H9 (cell line): ENCODE measurements around the gene TFAP2E. TPM values are rescaled to one million over a fixed set of nuclear protein-coding genes. Genes with fewer than 3 reads are reported as not detected.

Experiments
- DNase-seq: peaks from one replicate; pipeline ENCODE4 v3.0.0-alpha.2; 2017
- H2AFZ ChIP-seq: one replicate; pipeline ENCODE4 v1.6.1; 2013; ENCODE audit warnings: mild to moderate bottlenecking, low read length, control low read depth, moderate library complexity
- H2AK5ac ChIP-seq: 2 replicates; pipeline ENCODE4 v1.6.1; 2013; ENCODE audit warnings: low read length, control low read depth, mixed read lengths; ENCODE audit not compliant: insufficient read length
- H2BK120ac ChIP-seq: one replicate; pipeline ENCODE4 v1.6.1; 2013; ENCODE audit warnings: low read depth, mild to moderate bottlenecking, low read length, control low read depth, inconsistent platforms; ENCODE audit not compliant: poor library complexity, severe bottlenecking
- H2BK12ac ChIP-seq: 2 replicates; pipeline ENCODE4 v1.6.1; 2013; ENCODE audit warnings: low read length, control low read depth, mixed read lengths, low read depth; ENCODE audit not compliant: insufficient read length
- H2BK15ac ChIP-seq: 2 replicates; pipeline ENCODE4 v1.6.1; 2013; ENCODE audit warnings: low read depth, low read length, control low read depth
- H2BK20ac ChIP-seq: one replicate; pipeline ENCODE4 v1.6.1; 2013; ENCODE audit warnings: low read depth, mild to moderate bottlenecking, low read length, control low read depth, inconsistent platforms; ENCODE audit not compliant: poor library complexity, severe bottlenecking
- H2BK5ac ChIP-seq: 2 replicates; pipeline ENCODE4 v1.6.1; 2013; ENCODE audit warnings: low read length, control low read depth, mixed read lengths; ENCODE audit not compliant: insufficient read length
- H3K14ac ChIP-seq: 2 replicates; pipeline ENCODE4 v1.6.1; 2013; ENCODE audit warnings: low read length, control low read depth; ENCODE audit not compliant: insufficient read depth
- H3K18ac ChIP-seq: 2 replicates; pipeline ENCODE4 v1.6.1; 2013; ENCODE audit warnings: low read depth, mild to moderate bottlenecking, mixed read lengths, low read length, control low read depth; ENCODE audit not compliant: insufficient read length
- H3K23ac ChIP-seq: 2 replicates; pipeline ENCODE4 v1.6.1; 2013; ENCODE audit warnings: low read length, control low read depth, mixed read lengths, low read depth; ENCODE audit not compliant: insufficient read length
- H3K23me2 ChIP-seq: 2 replicates; pipeline ENCODE4 v1.6.1; 2013; ENCODE audit warnings: low read depth, mild to moderate bottlenecking, mixed read lengths, low read length, control low read depth; ENCODE audit not compliant: insufficient read length, poor library complexity, severe bottlenecking
- H3K27ac ChIP-seq: 2 replicates; pipeline ENCODE4 v1.5.1; 2013; ENCODE audit warnings: low read length, control low read depth, mixed read lengths, low read depth; ENCODE audit not compliant: insufficient read length
- H3K27me3 ChIP-seq: 2 replicates; pipeline ENCODE4 v1.6.1; 2013; ENCODE audit warnings: low read length, control low read depth, inconsistent platforms; ENCODE audit not compliant: insufficient read depth
- H3K4ac ChIP-seq: 2 replicates; pipeline ENCODE4 v1.6.1; 2013; ENCODE audit warnings: low read depth, mild to moderate bottlenecking, control low read depth, inconsistent platforms, low read length, moderate library complexity
- H3K4me1 ChIP-seq: 2 replicates; pipeline ENCODE4 v1.6.1; 2013; ENCODE audit warnings: low read length, control low read depth, inconsistent platforms; ENCODE audit not compliant: insufficient read depth
- H3K4me2 ChIP-seq: 2 replicates; pipeline ENCODE4 v1.6.1; 2013; ENCODE audit warnings: low read length, control low read depth, mixed read lengths; ENCODE audit not compliant: insufficient read length, insufficient read depth
- H3K56ac ChIP-seq: 2 replicates; pipeline ENCODE4 v1.6.1; 2013; ENCODE audit warnings: low read depth, mild to moderate bottlenecking, mixed read lengths, low read length, control low read depth; ENCODE audit not compliant: insufficient read length
- H3K79me1 ChIP-seq: 2 replicates; pipeline ENCODE4 v1.6.1; 2013; ENCODE audit warnings: low read depth, mild to moderate bottlenecking, moderate library complexity, low read length, control low read depth, inconsistent platforms; ENCODE audit not compliant: insufficient read depth, poor library complexity, severe bottlenecking
- H3K79me2 ChIP-seq: 2 replicates; pipeline ENCODE4 v1.6.1; 2013; ENCODE audit warnings: low read length, control low read depth, inconsistent platforms; ENCODE audit not compliant: insufficient read depth
- H3K9ac ChIP-seq: 2 replicates; pipeline ENCODE4 v1.6.1; 2013; ENCODE audit warnings: low read length, control low read depth, mixed read lengths; ENCODE audit not compliant: insufficient read length; ENCODE audit errors: extremely low read depth
- H3K9me3 ChIP-seq: one replicate; pipeline ENCODE4 v1.6.1; 2013; ENCODE audit warnings: low read depth, low read length, inconsistent platforms; ENCODE audit not compliant: control insufficient read depth
- H3T11ph ChIP-seq: one replicate; pipeline ENCODE4 v1.6.1; 2013; ENCODE audit warnings: mild to moderate bottlenecking, low read length, control low read depth, inconsistent platforms
- H4K20me1 ChIP-seq: one replicate; pipeline ENCODE4 v1.6.1; 2013; ENCODE audit not compliant: control insufficient read depth, insufficient read length, insufficient read depth
- H4K5ac ChIP-seq: 2 replicates; pipeline ENCODE4 v1.6.1; 2013; ENCODE audit warnings: low read depth, mild to moderate bottlenecking, mixed read lengths, low read length, control low read depth; ENCODE audit not compliant: insufficient read length
- H4K8ac ChIP-seq: replicated peaks from 2 replicates; pipeline ENCODE4 v1.6.1; 2013; ENCODE audit warnings: low read length, control low read depth, mixed read lengths, low read depth; ENCODE audit not compliant: insufficient read length
- H4K91ac ChIP-seq: 2 replicates; pipeline ENCODE4 v1.6.1; 2013; ENCODE audit warnings: low read depth, mild to moderate bottlenecking, moderate library complexity, mixed read lengths, low read length, control low read depth; ENCODE audit not compliant: insufficient read length
- H3K27ac Mint-ChIP-seq, 3 experiments: 2 replicates in 2 of 3; 3 replicates in 1 of 3; pipeline ENCODE4 v1.8.0; 2020 to 2021; ENCODE audit warnings: mixed read lengths in 3 of 3, mild to moderate bottlenecking in 1 of 3, moderate library complexity in 1 of 3
- H3K27me3 Mint-ChIP-seq: 2 replicates; pipeline ENCODE4 v1.8.0; 2021; ENCODE audit warnings: low read depth, mild to moderate bottlenecking, moderate library complexity, mixed read lengths
- H3K36me3 Mint-ChIP-seq, 3 experiments: 2 replicates in 2 of 3; 3 replicates in 1 of 3; pipeline ENCODE4 v1.8.0; 2020 to 2021; ENCODE audit warnings: low read depth in 3 of 3, mixed read lengths in 3 of 3; ENCODE audit not compliant: insufficient read depth in 1 of 3
- H3K4me1 Mint-ChIP-seq, 2 experiments: 2 replicates each; pipeline ENCODE4 v1.8.0; 2020; ENCODE audit warnings: mixed read lengths in 2 of 2
- H3K4me3 Mint-ChIP-seq, 2 experiments: 2 replicates in 1 of 2; 3 replicates in 1 of 2; pipeline ENCODE4 v1.8.0; 2020 to 2021; ENCODE audit warnings: mild to moderate bottlenecking in 2 of 2, mixed read lengths in 2 of 2, moderate library complexity in 1 of 2
- H3K9me3 Mint-ChIP-seq, 2 experiments: 2 replicates in 1 of 2; 3 replicates in 1 of 2; pipeline ENCODE4 v1.8.0; 2020; ENCODE audit warnings: mild to moderate bottlenecking in 2 of 2, mixed read lengths in 2 of 2, moderate library complexity in 1 of 2
- WGBS: extraction: QIAGEN DNeasy Blood & Tissue Kit; methylation state at CpG from one replicate; pipeline ENCODE4 v1.1.7; 2013; ENCODE audit warnings: missing lambda C conversion rate, low lambda C conversion rate, mixed read lengths; ENCODE audit not compliant: insufficient read length; ENCODE audit errors: extremely low coverage; 5-methylcytosine and 5-hydroxymethylcytosine counted together
- total RNA-seq: library from RNA; stranded (reverse); gene quantifications from 2 replicates; pipeline ENCODE4 v1.2.1, GENCODE V29; 2021
- TF ChIP-seq, protein P1 (sequence below): fragments of 200-600 bp; sonication (generic); conservative IDR thresholded peaks from 3 replicates; pipeline ENCODE4 v1.8.0; 2021; ENCODE audit warnings: antibody characterized with exemption, mild to moderate bottlenecking

The TFAP2E gene
- total RNA-seq, 1 experiment from 2014 or later = 0.70 TPM

DNA sequence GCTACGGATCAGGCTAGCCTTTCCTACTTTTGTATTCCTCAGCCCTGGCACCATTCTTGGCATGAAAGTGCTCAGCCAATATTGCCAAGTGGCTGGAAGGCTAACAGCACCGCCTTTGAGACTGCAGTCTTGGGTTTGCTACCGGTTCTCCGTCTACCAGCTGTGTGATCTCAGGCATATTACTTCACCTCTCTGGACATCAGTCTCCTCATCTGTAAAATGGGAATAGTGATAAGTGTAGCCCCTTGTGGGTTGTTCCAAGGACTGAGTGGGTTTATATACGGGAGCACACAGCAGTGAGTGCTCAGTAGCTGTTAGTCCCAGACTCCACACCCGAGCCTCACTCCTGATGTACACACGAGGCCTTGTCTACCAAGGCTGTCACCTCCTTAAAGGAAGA, 13.7 kb downstream of the TFAP2E start:
- Histone ChIP-seq H3K23me2 (no peaks in the 10 kb centered on the region), H3K9me3 (no peaks in the 10 kb centered on the region), H4K5ac (no peak overlapping the region), H3K4me1 (no peaks in the 10 kb centered on the region), H3K56ac (no peak overlapping the region), H3K27ac (no peak overlapping the region), H4K20me1 (peaks cover 2% of the 10 kb centered on the region), H3K18ac (no peak overlapping the region), H3K23ac (no peak overlapping the region), H2BK20ac (no peak overlapping the region), H4K8ac (no peak overlapping the region), H2BK5ac (no peak overlapping the region), H3K9ac (no peak overlapping the region), H2AFZ (no peak overlapping the region), H2BK15ac (no peak overlapping the region), H3K79me2 (no peaks in the 10 kb centered on the region), H2BK12ac (no peak overlapping the region), H3K4me2 (no peak overlapping the region), H3K4ac (no peak overlapping the region), H4K91ac (no peak overlapping the region), H2AK5ac (no peak overlapping the region), H3K79me1 (no peaks in the 10 kb centered on the region), H3K27me3 (no peaks in the 10 kb centered on the region), H3T11ph (no peak overlapping the region), H2BK120ac (no peak overlapping the region), H3K14ac (no peak overlapping the region)
- 0 out of 7 replicates have a peak, but pooled peaks cover 0 to 3% (median 0%) of the 10 kb centered on the region in 3 experiments for H3K36me3 Mint-ChIP-seq
- H3K27ac Mint-ChIP-seq = no peak overlapping the region
- H3K27me3 Mint-ChIP-seq = peaks cover 2% of the 10 kb centered on the region
- H3K4me3 Mint-ChIP-seq = no peak overlapping the region
- WGBS = no CpG with 5 or more reads among the region's 7 CpGs
- TF ChIP-seq, protein P1, sequence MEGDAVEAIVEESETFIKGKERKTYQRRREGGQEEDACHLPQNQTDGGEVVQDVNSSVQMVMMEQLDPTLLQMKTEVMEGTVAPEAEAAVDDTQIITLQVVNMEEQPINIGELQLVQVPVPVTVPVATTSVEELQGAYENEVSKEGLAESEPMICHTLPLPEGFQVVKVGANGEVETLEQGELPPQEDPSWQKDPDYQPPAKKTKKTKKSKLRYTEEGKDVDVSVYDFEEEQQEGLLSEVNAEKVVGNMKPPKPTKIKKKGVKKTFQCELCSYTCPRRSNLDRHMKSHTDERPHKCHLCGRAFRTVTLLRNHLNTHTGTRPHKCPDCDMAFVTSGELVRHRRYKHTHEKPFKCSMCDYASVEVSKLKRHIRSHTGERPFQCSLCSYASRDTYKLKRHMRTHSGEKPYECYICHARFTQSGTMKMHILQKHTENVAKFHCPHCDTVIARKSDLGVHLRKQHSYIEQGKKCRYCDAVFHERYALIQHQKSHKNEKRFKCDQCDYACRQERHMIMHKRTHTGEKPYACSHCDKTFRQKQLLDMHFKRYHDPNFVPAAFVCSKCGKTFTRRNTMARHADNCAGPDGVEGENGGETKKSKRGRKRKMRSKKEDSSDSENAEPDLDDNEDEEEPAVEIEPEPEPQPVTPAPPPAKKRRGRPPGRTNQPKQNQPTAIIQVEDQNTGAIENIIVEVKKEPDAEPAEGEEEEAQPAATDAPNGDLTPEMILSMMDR = no peak
- H3K4me1 Mint-ChIP-seq = peaks cover 5 to 8% of the 10 kb centered on the region in 2 experiments
- H3K9me3 Mint-ChIP-seq = no peaks in the 10 kb centered on the region; a peak in 1 of 5 replicates
- DNase-seq = no peak
